Thyroid gland (tissue), 4 donors: ENCODE measurements around the gene GOLGA2. TPM values are rescaled to one million over a fixed set of nuclear protein-coding genes. Genes with fewer than 3 reads are reported as not detected.
"Not testable (repeated sequence)": the region's sequence is repeated elsewhere in the genome, so short reads cannot be mapped to it uniquely, and the experiment has no call there.

ENCODE experiments used
- DNase-seq, 2 donors: peaks; one replicate each; pipeline ENCODE4 v3.0.0-alpha.2; 2019
- H3K27ac ChIP-seq, 3 donors: fragments of 200-600 bp; sonication (generic); 1 replicate in 2 of 3; 2 replicates in 1 of 3; pipeline ENCODE4 v1.5.1; 2016 to 2019; ENCODE audit warnings: mild to moderate bottlenecking in 1 of 3, moderate library complexity in 1 of 3
- H3K27me3 ChIP-seq: fragments of 200-600 bp; sonication (generic); one replicate; pipeline ENCODE4 v1.5.1; 2019
- H3K36me3 ChIP-seq, 2 donors: fragments of 200-600 bp; sonication (generic); one replicate each; pipeline ENCODE4 v1.5.1; 2016 to 2019
- H3K4me1 ChIP-seq, 2 donors: fragments of 200-600 bp; sonication (generic); one replicate each; pipeline ENCODE4 v1.5.1; 2017 to 2019
- H3K4me3 ChIP-seq, 3 donors: fragments of 200-600 bp; sonication (generic); replicated peaks in 1 of 3; 1 replicate in 2 of 3; 2 replicates in 1 of 3; pipeline ENCODE4 v1.5.1; 2016; ENCODE audit warnings: mild to moderate bottlenecking in 1 of 3
- H3K9me3 ChIP-seq: fragments of 200-600 bp; sonication (generic); one replicate; pipeline ENCODE4 v1.5.1; 2017
- POLR2A ChIP-seq, 2 donors: fragments of 450-650 bp; IDR thresholded peaks; one replicate each; pipeline ENCODE4 v1.6.1; 2017; ENCODE audit warnings: antibody characterized with exemption in 2 of 2, mild to moderate bottlenecking in 2 of 2, moderate library complexity in 1 of 2
- WGBS, 2 donors: methylation state at CpG; one replicate each; pipeline ENCODE4 v1.1.5; 2017; 5-methylcytosine and 5-hydroxymethylcytosine counted together
- intact Hi-C: fragments of 100-400 bp; cut with DNase I; formaldehyde crosslinking; loops from one replicate; pipeline ENCODE4 v1.15.1; 2023
- total RNA-seq, 4 donors: library from RNA; depleted of rRNA; stranded (reverse); fragments of >200 nt; gene quantifications; one replicate each; pipeline ENCODE4 v1.2.3, GENCODE V29; 2016
- TF ChIP-seq, protein P1 (sequence below), 6 experiments: fragments of 200-600 bp in 3 of 6; fragments of 450-650 bp in 3 of 6; sonication (generic) in 3 of 6; IDR thresholded peaks; one replicate each; pipeline ENCODE4 v1.5.1; 2016 to 2019; ENCODE audit warnings: antibody characterized with exemption in 6 of 6, mild to moderate bottlenecking in 2 of 6, inconsistent platforms in 1 of 6, moderate library complexity in 1 of 6

Gene GOLGA2
- total RNA-seq, 4 donors from 2014 or later = 94.6 to 140 (median 118) TPM

DNA sequence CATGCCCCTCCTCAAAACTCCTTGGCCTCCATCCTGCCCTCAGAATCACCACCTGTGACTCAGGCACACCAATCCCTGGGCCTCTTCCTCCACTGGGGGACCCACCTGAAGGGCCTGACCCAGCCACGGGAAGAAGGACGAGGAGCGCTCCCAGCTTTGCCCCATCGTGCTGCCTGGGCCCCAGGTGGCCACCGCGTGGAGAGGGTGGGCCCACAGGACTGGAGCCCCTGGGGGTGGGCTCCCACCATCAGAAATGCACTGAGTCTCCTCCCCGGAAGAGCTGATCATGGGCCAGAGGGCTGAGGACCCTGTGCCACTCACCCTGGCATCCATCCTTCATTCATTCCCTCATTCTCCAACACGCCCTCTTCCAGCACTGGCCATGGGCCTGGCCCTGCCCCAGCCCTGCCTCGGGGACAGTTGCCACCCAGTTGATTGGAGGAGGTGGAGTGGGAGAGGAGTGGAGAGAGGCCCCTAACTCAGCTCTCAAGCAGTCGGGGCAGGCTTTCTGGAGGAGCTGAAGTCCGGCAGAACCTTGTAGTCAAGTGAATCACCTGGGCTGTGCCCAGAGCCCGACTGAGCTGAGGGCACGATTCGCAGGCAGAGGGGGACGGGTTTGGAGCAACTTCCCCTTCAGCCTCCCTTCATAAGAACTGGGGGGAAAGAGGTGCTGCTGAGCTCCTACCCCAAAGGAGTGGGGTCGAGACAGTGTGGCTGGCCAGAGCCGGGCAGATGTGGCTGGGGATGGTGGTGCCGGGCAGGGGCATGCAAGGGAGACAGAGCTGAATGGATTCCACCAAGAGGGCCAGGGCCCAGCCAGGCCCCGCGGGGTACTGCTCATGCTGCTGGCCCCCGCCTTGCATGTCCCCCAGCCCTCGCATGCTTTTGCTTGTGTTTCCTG is 43.0 kb downstream of the GOLGA2 start:
- H3K9me3 ChIP-seq = no peaks in the 10 kb centered on the region
- no peaks in the 10 kb centered on the region for H3K4me1 ChIP-seq
- TF ChIP-seq POLR2A (IDR thresholded peaks at IDR 0.05) = no peak
- TF ChIP-seq, protein P1, sequence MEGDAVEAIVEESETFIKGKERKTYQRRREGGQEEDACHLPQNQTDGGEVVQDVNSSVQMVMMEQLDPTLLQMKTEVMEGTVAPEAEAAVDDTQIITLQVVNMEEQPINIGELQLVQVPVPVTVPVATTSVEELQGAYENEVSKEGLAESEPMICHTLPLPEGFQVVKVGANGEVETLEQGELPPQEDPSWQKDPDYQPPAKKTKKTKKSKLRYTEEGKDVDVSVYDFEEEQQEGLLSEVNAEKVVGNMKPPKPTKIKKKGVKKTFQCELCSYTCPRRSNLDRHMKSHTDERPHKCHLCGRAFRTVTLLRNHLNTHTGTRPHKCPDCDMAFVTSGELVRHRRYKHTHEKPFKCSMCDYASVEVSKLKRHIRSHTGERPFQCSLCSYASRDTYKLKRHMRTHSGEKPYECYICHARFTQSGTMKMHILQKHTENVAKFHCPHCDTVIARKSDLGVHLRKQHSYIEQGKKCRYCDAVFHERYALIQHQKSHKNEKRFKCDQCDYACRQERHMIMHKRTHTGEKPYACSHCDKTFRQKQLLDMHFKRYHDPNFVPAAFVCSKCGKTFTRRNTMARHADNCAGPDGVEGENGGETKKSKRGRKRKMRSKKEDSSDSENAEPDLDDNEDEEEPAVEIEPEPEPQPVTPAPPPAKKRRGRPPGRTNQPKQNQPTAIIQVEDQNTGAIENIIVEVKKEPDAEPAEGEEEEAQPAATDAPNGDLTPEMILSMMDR (IDR thresholded peaks at IDR 0.05) = no peak
- no peaks in the 10 kb centered on the region for H3K27me3 ChIP-seq
- no peak for DNase-seq
- H3K36me3 ChIP-seq = no peaks in the 10 kb centered on the region
- no peak overlapping the region for H3K4me3 ChIP-seq
- intact Hi-C loops = no loop called here
- 78 to 80% methylated on average over 19 to 21 of the region's 22 CpGs for WGBS, 2 donors
- H3K27ac ChIP-seq = peak overlapping the region in 1 of 3 donors; percentile 24

- Histone ChIP-seq H3K27me3 (no peaks in the 10 kb centered on the region), H3K4me3 (no peak overlapping the region), H3K36me3 (no peaks in the 10 kb centered on the region), H3K9me3 (no peaks in the 10 kb centered on the region), H3K4me1 (no peaks in the 10 kb centered on the region), H3K27ac (peak overlapping the region in 1 of 3 donors; percentile 52)
- intact Hi-C loops = no loop called here
- TF ChIP-seq POLR2A (IDR thresholded peaks at IDR 0.05) = no peak
- TF ChIP-seq, protein P1 (IDR thresholded peaks at IDR 0.05) = no peak
- 68 to 71% methylated on average over 15 to 16 of the region's 16 CpGs for WGBS, 2 donors
- DNase-seq = no peak
These were observed 43.9 kb downstream of the GOLGA2 start for GRCh38 chr9:128231638-128232527.

- 81 to 82% methylated on average over 7 of the region's 7 CpGs for WGBS, 2 donors
- H3K4me1 ChIP-seq, DNase-seq, intact Hi-C loops, H3K36me3 ChIP-seq, H3K27ac ChIP-seq, H3K9me3 ChIP-seq, H3K4me3 ChIP-seq, H3K27me3 ChIP-seq: not testable (repeated sequence)
These were observed 44.9 kb downstream of the GOLGA2 start for GRCh38 chr9:128230897-128231296.

- no peak overlapping the region for H3K27ac ChIP-seq
These were observed 49.4 kb downstream of the GOLGA2 start for GRCh38 chr9:128226412-128226801.

GRCh38 chr9:128225770-128226411 is 49.9 kb downstream of the GOLGA2 start:
- Histone ChIP-seq H3K27ac (no peak overlapping the region), H3K4me3 (no peak overlapping the region), H3K9me3 (no peaks in the 10 kb centered on the region), H3K4me1 (no peaks in the 10 kb centered on the region), H3K36me3 (no peaks in the 10 kb centered on the region), H3K27me3 (no peaks in the 10 kb centered on the region)
- no peak for DNase-seq
- 72 to 87% methylated on average over 18 to 19 of the region's 19 CpGs for WGBS, 2 donors
- intact Hi-C loops = no loop called here
- TF ChIP-seq, protein P1 (IDR thresholded peaks at IDR 0.05) = no peak
- TF ChIP-seq POLR2A (IDR thresholded peaks at IDR 0.05) = no peak

More at GRCh38 chr9:128226412-128226801, 49.4 kb downstream of the GOLGA2 start:
- H3K9me3 ChIP-seq = no peaks in the 10 kb centered on the region
- H3K36me3 ChIP-seq = no peaks in the 10 kb centered on the region
- TF ChIP-seq, protein P1 (IDR thresholded peaks at IDR 0.05) = no peak
- no peak for TF ChIP-seq POLR2A (IDR thresholded peaks at IDR 0.05)
- intact Hi-C loops = no loop called here
- DNase-seq = no peak
- H3K27me3 ChIP-seq = no peaks in the 10 kb centered on the region
- 78 to 93% methylated on average over 5 of the region's 5 CpGs for WGBS, 2 donors
- H3K4me3 ChIP-seq = no peak overlapping the region
- H3K4me1 ChIP-seq = no peaks in the 10 kb centered on the region
